ENCODE measurements around the gene SAV1. TPM values are rescaled to one million over a fixed set of nuclear protein-coding genes. Genes with fewer than 3 reads are reported as not detected.
"Not testable (repeated sequence)": the region's sequence is repeated elsewhere in the genome, so short reads cannot be mapped to it uniquely, and the experiment has no call there.

SAV1 gene
- total RNA-seq, 1 experiment from 2014 or later: 66.2 TPM

DNA sequence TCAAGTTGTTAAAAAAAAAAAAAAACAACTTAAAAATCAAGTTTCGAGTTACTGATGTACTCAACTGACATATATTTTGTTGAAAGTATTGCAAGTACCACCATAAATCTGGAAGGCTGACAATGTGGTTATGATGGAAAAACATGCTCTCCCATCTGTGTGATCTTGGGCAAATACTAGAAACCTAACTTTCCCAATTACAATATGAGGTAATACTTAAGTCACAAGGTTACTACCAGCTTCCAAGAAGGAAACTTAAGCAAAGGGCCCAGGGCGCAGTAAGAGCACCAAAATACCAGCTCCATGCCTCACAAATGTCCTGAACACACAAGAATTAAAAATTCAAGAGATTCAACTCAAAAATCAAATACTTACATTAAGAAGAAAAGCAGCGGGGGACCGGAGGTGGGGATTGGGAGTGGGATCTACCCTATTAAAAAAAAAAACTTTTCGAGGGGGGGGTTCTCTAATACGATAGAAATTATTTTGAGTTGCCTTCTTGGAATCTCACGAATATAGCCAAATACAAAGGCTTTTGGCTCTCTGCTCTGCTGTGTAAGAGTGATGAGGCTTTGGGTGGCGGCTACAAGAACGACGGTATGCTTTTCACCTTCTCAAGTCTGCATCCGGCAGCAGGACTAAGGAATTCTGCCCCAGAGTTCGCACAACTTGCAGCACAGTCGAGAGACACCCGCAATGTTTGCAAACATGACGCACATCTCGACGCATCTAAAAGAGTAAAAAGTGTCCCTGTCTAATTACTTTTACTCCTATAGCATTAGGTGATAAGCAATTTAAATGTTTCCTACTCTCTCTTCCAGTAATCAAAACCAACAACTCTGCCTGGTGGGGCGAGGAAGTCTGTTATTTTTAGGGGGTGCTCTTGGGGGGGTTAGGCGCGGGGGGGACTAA, 1.1 kb downstream of the SAV1 start:
- TF ChIP-seq EZH2 (IDR thresholded peaks at IDR 0.05; ENCODE audit: low read length, unreplicated experiment): no peak
- no peak for TF ChIP-seq CTCF (conservative IDR thresholded peaks at IDR 0.05; ENCODE audit: low read depth, low read length)
- no peak for TF ChIP-seq EZH2phosphoT487 (IDR thresholded peaks at IDR 0.05; ENCODE audit: borderline replicate concordance, low read length)
- H4K20me1 ChIP-seq (ENCODE audit: low read length): peaks cover 24% of the 10 kb centered on the region
- peak overlapping the region; percentile 95 for H3K4me3 ChIP-seq (ENCODE audit: low read length)
- BruUV-seq (replicated peaks): TSS peak; percentile 36
- peaks cover 21% of the 10 kb centered on the region for H3K4me1 ChIP-seq (ENCODE audit: insufficient read depth, low read length)
- peak overlapping the region; percentile 75 for H3K27ac ChIP-seq (ENCODE audit: low read length)
- ATAC-seq: peak; percentile 52
- H2AFZ ChIP-seq (ENCODE audit: low read length): peak overlapping the region; percentile 90
- peak overlapping the region; percentile 91 for H3K4me2 ChIP-seq (ENCODE audit: low read length)
- peak; percentile 82 for DNase-seq
- no peaks in the 10 kb centered on the region; the same call in none of the 2 replicates for H3K36me3 ChIP-seq (ENCODE audit: low read depth, low read length)
- H3K27me3 ChIP-seq (ENCODE audit: low read length): no peaks in the 10 kb centered on the region
- H3K9ac ChIP-seq (ENCODE audit: low read length): peak overlapping the region; percentile 88
- H3K9me2 ChIP-seq (replicated peaks; ENCODE audit: low read length): no peaks in the 10 kb centered on the region
- peaks cover 51% of the 10 kb centered on the region for H3K79me2 ChIP-seq (ENCODE audit: low read length)
- H3K9me3 ChIP-seq (ENCODE audit: low read length): no peaks in the 10 kb centered on the region
- intact Hi-C loops (cut with micrococcal nuclease): loop anchor here (1.0 to 5.0 kb wide), 5 partner anchors 9 to 125 kb away; no protein-coding TSS in a partner anchor
- no peaks in the 10 kb centered on the region for H3F3A ChIP-seq (ENCODE audit: low read length, unreplicated experiment)
- ChIA-PET CTCF (interaction anchor here (0.6 to 1.1 kb wide), 6 partner anchors 68 to 135 kb away, joined by 3 to 22 read pairs (median 4); no protein-coding TSS in a partner anchor), POLR2A (ENCODE audit: unreplicated experiment) (interaction anchor here (0.5 to 1.0 kb wide), 7 partner anchors 96 to 357 kb away, joined by 4 to 41 read pairs (median 11); no protein-coding TSS in a partner anchor)

DNA sequence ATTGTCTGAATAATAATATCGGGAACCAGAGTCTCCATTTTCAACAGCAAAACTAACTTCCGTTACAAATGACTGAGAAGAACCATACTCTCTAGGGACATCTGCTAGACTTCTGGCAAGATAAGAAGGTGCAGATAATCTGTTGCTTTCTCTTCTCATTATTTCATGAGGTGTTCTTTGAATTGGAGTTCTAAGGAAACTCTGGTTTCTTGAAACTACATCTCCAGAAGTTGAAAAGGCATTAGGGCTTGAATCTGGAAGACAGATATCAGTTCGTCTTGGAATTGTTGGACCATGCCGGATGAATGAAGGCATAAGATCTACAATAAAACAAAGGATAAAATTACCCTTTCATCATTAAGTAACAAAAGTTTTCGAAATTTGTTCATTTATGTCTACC, 2.8 kb downstream of the SAV1 start:
- Histone ChIP-seq H4K20me1 (ENCODE audit: low read length) (peaks cover 24% of the 10 kb centered on the region), H3K4me1 (ENCODE audit: insufficient read depth, low read length) (peaks cover 22% of the 10 kb centered on the region), H3K79me2 (ENCODE audit: low read length) (peaks cover 67% of the 10 kb centered on the region), H3K4me2 (ENCODE audit: low read length) (peak overlapping the region; percentile 91), H3K4me3 (ENCODE audit: low read length) (peak overlapping the region; percentile 95)
- H3F3A ChIP-seq (ENCODE audit: low read length, unreplicated experiment); ATAC-seq; H3K9me2 ChIP-seq (replicated peaks; ENCODE audit: low read length); H3K27ac ChIP-seq (ENCODE audit: low read length); H3K9me3 ChIP-seq (ENCODE audit: low read length); BruUV-seq (replicated peaks); H3K9ac ChIP-seq (ENCODE audit: low read length); H3K27me3 ChIP-seq (ENCODE audit: low read length); H3K36me3 ChIP-seq (ENCODE audit: low read depth, low read length); H2AFZ ChIP-seq (ENCODE audit: low read length); DNase-seq: not testable (repeated sequence)
- POLR2A ChIA-PET (ENCODE audit: unreplicated experiment): interaction anchor here (0.6 kb wide), 1 partner anchor 194 kb away, joined by 3 read pairs; no protein-coding TSS in a partner anchor
- intact Hi-C loops (cut with micrococcal nuclease): loop anchor here (5.0 kb wide), 2 partner anchors 77 to 123 kb away; no protein-coding TSS in a partner anchor
- CTCF ChIA-PET: interaction anchor here (0.6 to 1.2 kb wide), 2 partner anchors 49 to 64 kb away, joined by 3 read pairs; no protein-coding TSS in a partner anchor

DNA sequence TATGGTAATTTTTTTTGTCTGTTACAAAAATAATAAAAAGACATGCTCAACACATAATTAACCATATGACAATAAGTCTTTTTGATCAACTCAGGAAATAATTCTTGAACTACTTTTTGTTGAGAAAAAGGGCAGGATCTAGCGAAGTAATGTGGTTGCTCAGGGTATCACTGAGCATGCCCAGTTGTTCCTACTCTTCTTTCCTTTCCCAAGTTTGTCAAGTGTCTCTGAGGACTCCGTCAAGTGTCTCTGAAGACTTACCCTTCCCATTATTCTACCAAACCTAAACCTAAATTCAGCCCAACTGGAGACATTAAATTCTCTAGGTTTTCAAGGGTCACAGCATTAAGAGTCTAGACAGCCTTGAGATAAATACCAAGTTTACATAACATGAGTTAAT, 3.5 kb downstream of the SAV1 start:
- Histone ChIP-seq H3K4me1 (ENCODE audit: insufficient read depth, low read length) (peaks cover 29% of the 10 kb centered on the region), H4K20me1 (ENCODE audit: low read length) (peaks cover 24% of the 10 kb centered on the region), H3K36me3 (ENCODE audit: low read depth, low read length) (peaks cover 11% of the 10 kb centered on the region), H3K79me2 (ENCODE audit: low read length) (peaks cover 73% of the 10 kb centered on the region)
- intact Hi-C loops (cut with micrococcal nuclease); H3K9me3 ChIP-seq (ENCODE audit: low read length); CTCF ChIA-PET; H3K27ac ChIP-seq (ENCODE audit: low read length); H3K27me3 ChIP-seq (ENCODE audit: low read length); H3K4me3 ChIP-seq (ENCODE audit: low read length); H3K9ac ChIP-seq (ENCODE audit: low read length); ATAC-seq; DNase-seq; H2AFZ ChIP-seq (ENCODE audit: low read length); H3K9me2 ChIP-seq (replicated peaks; ENCODE audit: low read length); POLR2A ChIA-PET (ENCODE audit: unreplicated experiment); BruUV-seq (replicated peaks); H3F3A ChIP-seq (ENCODE audit: low read length, unreplicated experiment); H3K4me2 ChIP-seq (ENCODE audit: low read length): not testable (repeated sequence)

Data from PC-3 (cell line).